ENCODE data around the gene TBC1D5. TPM values are rescaled to one million over a fixed set of nuclear protein-coding genes. Genes with fewer than 3 reads are reported as not detected.
A peak's percentile ranks its signal among the peaks of the same experiment; 100 is the strongest.
"Not testable (repeated sequence)": the region's sequence is repeated elsewhere in the genome, so short reads cannot be mapped to it uniquely, and the experiment has no call there.

The TBC1D5 gene
- total and polyA plus RNA-seq, 4 donors = 34.6 to 135 (median 69.1) TPM

GRCh38 chr3:17640466-17640865 lies 102.0 kb downstream of the TBC1D5 start:
- Histone ChIP-seq H3K36me3 (ENCODE audit: control insufficient read depth, insufficient read depth, low read length) (no peaks in the 10 kb centered on the region), H3K27ac (ENCODE audit: low read depth, low read length) (no peak overlapping the region), H3K4me3 (ENCODE audit: low read depth, low read length) (no peak overlapping the region), H3K9me3 (ENCODE audit: control insufficient read depth, insufficient read depth, low read length) (no peaks in the 10 kb centered on the region), H3K27me3 (ENCODE audit: control insufficient read depth, insufficient read depth, low read length) (no peaks in the 10 kb centered on the region), H3K4me1 (ENCODE audit: control insufficient read depth, insufficient read depth, low read length) (no peaks in the 10 kb centered on the region)
- DNase-seq (ENCODE audit: low read depth in 4 of 6, low spot score in 6 of 6) = no peak

- H3K36me3 ChIP-seq (ENCODE audit: control insufficient read depth, insufficient read depth, low read length) = no peaks in the 10 kb centered on the region
- no peaks in the 10 kb centered on the region for H3K9me3 ChIP-seq (ENCODE audit: control insufficient read depth, insufficient read depth, low read length)
- no peaks in the 10 kb centered on the region for H3K4me1 ChIP-seq (ENCODE audit: control insufficient read depth, insufficient read depth, low read length)
- H3K27me3 ChIP-seq (ENCODE audit: control insufficient read depth, insufficient read depth, low read length) = no peaks in the 10 kb centered on the region
- DNase-seq (ENCODE audit: low read depth in 4 of 6, low spot score in 6 of 6) = no peak
- WGBS (ENCODE audit: insufficient coverage) = no CpG with 5 or more reads among the region's 2 CpGs
- no peak overlapping the region for H3K4me3 ChIP-seq (ENCODE audit: low read depth, low read length)
- H3K27ac ChIP-seq (ENCODE audit: low read depth, low read length) = no peak overlapping the region
Observed at GRCh38 chr3:17639765-17640164, 102.7 kb downstream of the TBC1D5 start.

GRCh38 chr3:17639257-17639656 lies 103.2 kb downstream of the TBC1D5 start:
- Histone ChIP-seq H3K27me3 (ENCODE audit: control insufficient read depth, insufficient read depth, low read length) (no peaks in the 10 kb centered on the region), H3K4me1 (ENCODE audit: control insufficient read depth, insufficient read depth, low read length) (no peaks in the 10 kb centered on the region), H3K9me3 (ENCODE audit: control insufficient read depth, insufficient read depth, low read length) (no peaks in the 10 kb centered on the region), H3K27ac (ENCODE audit: low read depth, low read length) (no peak overlapping the region), H3K4me3 (ENCODE audit: low read depth, low read length) (no peak overlapping the region), H3K36me3 (ENCODE audit: control insufficient read depth, insufficient read depth, low read length) (no peaks in the 10 kb centered on the region)
- no CpG with 5 or more reads among the region's 2 CpGs for WGBS (ENCODE audit: insufficient coverage)
- DNase-seq (ENCODE audit: low read depth in 4 of 6, low spot score in 6 of 6) = no peak

GRCh38 chr3:17638356-17638755 lies 104.1 kb downstream of the TBC1D5 start:
- Histone ChIP-seq H3K9me3 (ENCODE audit: control insufficient read depth, insufficient read depth, low read length) (no peaks in the 10 kb centered on the region), H3K36me3 (ENCODE audit: control insufficient read depth, insufficient read depth, low read length) (no peaks in the 10 kb centered on the region), H3K4me3 (ENCODE audit: low read depth, low read length) (no peak overlapping the region), H3K27me3 (ENCODE audit: control insufficient read depth, insufficient read depth, low read length) (no peaks in the 10 kb centered on the region), H3K4me1 (ENCODE audit: control insufficient read depth, insufficient read depth, low read length) (no peaks in the 10 kb centered on the region), H3K27ac (ENCODE audit: low read depth, low read length) (no peak overlapping the region)
- no peak for DNase-seq (ENCODE audit: low read depth in 4 of 6, low spot score in 6 of 6)

- peak in 1 of 6 donors; percentile 6 for DNase-seq (ENCODE audit: low read depth in 4 of 6, low spot score in 6 of 6)
- H3K9me3 ChIP-seq (ENCODE audit: control insufficient read depth, insufficient read depth, low read length); H3K4me1 ChIP-seq (ENCODE audit: control insufficient read depth, insufficient read depth, low read length); H3K27me3 ChIP-seq (ENCODE audit: control insufficient read depth, insufficient read depth, low read length); H3K4me3 ChIP-seq (ENCODE audit: low read depth, low read length); H3K27ac ChIP-seq (ENCODE audit: low read depth, low read length); H3K36me3 ChIP-seq (ENCODE audit: control insufficient read depth, insufficient read depth, low read length): not testable (repeated sequence)
- 63% methylated on average over 2 of the region's 2 CpGs for WGBS (ENCODE audit: insufficient coverage)
Observed at GRCh38 chr3:17635675-17636074, 106.8 kb downstream of the TBC1D5 start.

GRCh38 chr3:17634964-17635363 lies 107.5 kb downstream of the TBC1D5 start:
- H3K36me3 ChIP-seq (ENCODE audit: control insufficient read depth, insufficient read depth, low read length) = no peaks in the 10 kb centered on the region
- no peak overlapping the region for H3K27ac ChIP-seq (ENCODE audit: low read depth, low read length)

GRCh38 chr3:17634201-17634600 lies 108.2 kb downstream of the TBC1D5 start:
- no peaks in the 10 kb centered on the region for H3K27me3 ChIP-seq (ENCODE audit: control insufficient read depth, insufficient read depth, low read length)
- no peaks in the 10 kb centered on the region for H3K36me3 ChIP-seq (ENCODE audit: control insufficient read depth, insufficient read depth, low read length)
- H3K4me1 ChIP-seq (ENCODE audit: control insufficient read depth, insufficient read depth, low read length) = no peaks in the 10 kb centered on the region
- DNase-seq (ENCODE audit: low read depth in 4 of 6, low spot score in 6 of 6) = no peak
- no peak overlapping the region for H3K4me3 ChIP-seq (ENCODE audit: low read depth, low read length)
- no CpG with 5 or more reads among the region's 2 CpGs for WGBS (ENCODE audit: insufficient coverage)
- no peak overlapping the region for H3K27ac ChIP-seq (ENCODE audit: low read depth, low read length)
- no peaks in the 10 kb centered on the region for H3K9me3 ChIP-seq (ENCODE audit: control insufficient read depth, insufficient read depth, low read length)

More at GRCh38 chr3:17634964-17635363, 107.5 kb downstream of the TBC1D5 start:
- DNase-seq (ENCODE audit: low read depth in 4 of 6, low spot score in 6 of 6) = no peak
- Histone ChIP-seq H3K4me3 (ENCODE audit: low read depth, low read length) (no peak overlapping the region), H3K4me1 (ENCODE audit: control insufficient read depth, insufficient read depth, low read length) (no peaks in the 10 kb centered on the region), H3K27me3 (ENCODE audit: control insufficient read depth, insufficient read depth, low read length) (no peaks in the 10 kb centered on the region), H3K9me3 (ENCODE audit: control insufficient read depth, insufficient read depth, low read length) (no peaks in the 10 kb centered on the region)

GRCh38 chr3:17632401-17633100 lies 109.9 kb downstream of the TBC1D5 start:
- no peak overlapping the region for H3K4me3 ChIP-seq (ENCODE audit: low read depth, low read length)
- H3K27ac ChIP-seq (ENCODE audit: low read depth, low read length) = no peak overlapping the region
- no peak for DNase-seq (ENCODE audit: low read depth in 4 of 6, low spot score in 6 of 6)
- no peaks in the 10 kb centered on the region for H3K36me3 ChIP-seq (ENCODE audit: control insufficient read depth, insufficient read depth, low read length)
- WGBS (ENCODE audit: insufficient coverage) = 86% methylated on average over 1 of the region's 3 CpGs
- no peaks in the 10 kb centered on the region for H3K9me3 ChIP-seq (ENCODE audit: control insufficient read depth, insufficient read depth, low read length)
- no peaks in the 10 kb centered on the region for H3K27me3 ChIP-seq (ENCODE audit: control insufficient read depth, insufficient read depth, low read length)
- H3K4me1 ChIP-seq (ENCODE audit: control insufficient read depth, insufficient read depth, low read length) = no peaks in the 10 kb centered on the region

- Histone ChIP-seq H3K4me1 (ENCODE audit: control insufficient read depth, insufficient read depth, low read length) (no peaks in the 10 kb centered on the region), H3K4me3 (ENCODE audit: low read depth, low read length) (no peak overlapping the region), H3K27me3 (ENCODE audit: control insufficient read depth, insufficient read depth, low read length) (no peaks in the 10 kb centered on the region), H3K36me3 (ENCODE audit: control insufficient read depth, insufficient read depth, low read length) (no peaks in the 10 kb centered on the region), H3K9me3 (ENCODE audit: control insufficient read depth, insufficient read depth, low read length) (no peaks in the 10 kb centered on the region), H3K27ac (ENCODE audit: low read depth, low read length) (no peak overlapping the region)
- WGBS (ENCODE audit: insufficient coverage) = no CpG with 5 or more reads among the region's 1 CpG
- no peak for DNase-seq (ENCODE audit: low read depth in 4 of 6, low spot score in 6 of 6)
Observed at GRCh38 chr3:17631609-17632008, 110.8 kb downstream of the TBC1D5 start.

GRCh38 chr3:17629400-17629799 lies 113.0 kb downstream of the TBC1D5 start:
- H3K4me3 ChIP-seq (ENCODE audit: low read depth, low read length) = no peak overlapping the region
- H3K36me3 ChIP-seq (ENCODE audit: control insufficient read depth, insufficient read depth, low read length) = no peaks in the 10 kb centered on the region
- H3K27me3 ChIP-seq (ENCODE audit: control insufficient read depth, insufficient read depth, low read length) = no peaks in the 10 kb centered on the region
- no peak overlapping the region for H3K27ac ChIP-seq (ENCODE audit: low read depth, low read length)
- H3K9me3 ChIP-seq (ENCODE audit: control insufficient read depth, insufficient read depth, low read length) = no peaks in the 10 kb centered on the region
- no peak for DNase-seq (ENCODE audit: low read depth in 4 of 6, low spot score in 6 of 6)
- H3K4me1 ChIP-seq (ENCODE audit: control insufficient read depth, insufficient read depth, low read length) = no peaks in the 10 kb centered on the region

Measured in spinal cord (tissue), 10 donors.